ENCODE measurements around the gene CST7.
"Not testable (repeated sequence)": the region's sequence is repeated elsewhere in the genome, so short reads cannot be mapped to it uniquely, and the experiment has no call there.

Gene CST7

GRCh38 chr20:24948939-24949679, at the start of gene CST7:
Gene CST7 (plus strand): TSS chr20:24949269. CDS start chr20:24949506, 237 bp downstream.
- DNase-seq: no peak

- no peak for DNase-seq
These were observed 42.3 kb upstream of the CST7 start for GRCh38 chr20:24906806-24907205.

- no peak for DNase-seq
These were observed 40.4 kb upstream of the CST7 start for GRCh38 chr20:24908642-24909041.

- no peak for DNase-seq
These were observed 39.8 kb upstream of the CST7 start for GRCh38 chr20:24909086-24909780.

- no peak for DNase-seq
These were observed 39.2 kb upstream of the CST7 start for GRCh38 chr20:24909861-24910260.

- DNase-seq: no peak
These were observed 38.6 kb upstream of the CST7 start for GRCh38 chr20:24910461-24910860.

GRCh38 chr20:24911461-24911860, 37.6 kb upstream of the CST7 start:
- DNase-seq: no peak

- no peak for DNase-seq
These were observed 36.5 kb upstream of the CST7 start for GRCh38 chr20:24912397-24913075.

GRCh38 chr20:24913076-24913628, 35.9 kb upstream of the CST7 start:
- DNase-seq: no peak

GRCh38 chr20:24914388-24915241, 34.5 kb upstream of the CST7 start:
- no peak for DNase-seq

- DNase-seq: no peak
These were observed 33.6 kb upstream of the CST7 start for GRCh38 chr20:24915440-24915839.

GRCh38 chr20:24915892-24916291, 33.2 kb upstream of the CST7 start:
- no peak for DNase-seq

GRCh38 chr20:24916412-24916811, 32.7 kb upstream of the CST7 start:
- no peak for DNase-seq

GRCh38 chr20:24917056-24917455, 32.0 kb upstream of the CST7 start:
- no peak for DNase-seq

GRCh38 chr20:24917797-24918578, 31.1 kb upstream of the CST7 start:
- peak; percentile 25 for DNase-seq

GRCh38 chr20:24918579-24919566, 30.2 kb upstream of the CST7 start:
- no peak for DNase-seq

GRCh38 chr20:24919665-24920064, 29.4 kb upstream of the CST7 start:
- DNase-seq: not testable (repeated sequence)

- DNase-seq: not testable (repeated sequence)
These were observed 28.4 kb upstream of the CST7 start for GRCh38 chr20:24920706-24921105.

- not testable (repeated sequence) for DNase-seq
These were observed 19.8 kb upstream of the CST7 start for GRCh38 chr20:24929259-24929658.
